HepG2 (cell line): ENCODE measurements around the gene LHX1. TPM values are rescaled to one million over a fixed set of nuclear protein-coding genes. Genes with fewer than 3 reads are reported as not detected.

Experiments
- ATAC-seq: fragments of 200-7000 bp; cut with Tn5 transposase; 3 replicates; pipeline ENCODE4 v1.9.1; 2020; ENCODE audit warnings: mild to moderate bottlenecking, moderate library complexity
- BruUV-seq: library from RNA; stranded (reverse); fragments of 400-500 nt; replicated peaks from 2 replicates; lab custom pipeline; 2021; lab: Mats Ljungman, UMichigan
- CTCF ChIA-PET: fragments of 300-600 bp; formaldehyde crosslinking; extraction: SDS; loops from one replicate; lab custom pipeline; 2021; ENCODE audit warnings: low total read pairs, inconsistent platforms, low intra/inter-chr PET ratio; lab: Yijun Ruan, JAX
- POLR2A ChIA-PET: fragments of 350-600 bp; sonication (Branson Sonifier 250); formaldehyde crosslinking; loops from one replicate; lab custom pipeline; 2020; ENCODE audit warnings: antibody characterized with exemption, inconsistent platforms; lab: Yijun Ruan, JAX
- DNase-seq: peaks from one replicate; pipeline ENCODE4 v3.0.0-alpha.2; 2015; ENCODE audit warnings: low spot score
- FAIRE-seq: peaks from 3 replicates; lab custom pipeline; 2011; peaks lifted over from hg19 to GRCh38; lab: Jason Lieb, UNC
- H2AFZ ChIP-seq: one replicate; pipeline ENCODE4 v1.6.1; 2011; ENCODE audit warnings: low read length, inconsistent platforms
- H3K27ac ChIP-seq: fragments of 300-600 bp; 3 replicates; pipeline ENCODE4 v1.8.0; 2011; ENCODE audit warnings: mixed run types, mild to moderate bottlenecking, mixed read lengths, low read length, inconsistent platforms; ENCODE audit not compliant: insufficient read depth; ENCODE audit errors: extremely low read length
- H3K27me3 ChIP-seq, 2 experiments: fragments of 200-600 bp in 1 of 2; 2 replicates in 1 of 2; 3 replicates in 1 of 2; pipeline versions ENCODE4 v1.6.0 to v1.8.0; 2011; ENCODE audit warnings: low read length in 2 of 2, mild to moderate bottlenecking in 2 of 2, moderate library complexity in 2 of 2, inconsistent platforms in 1 of 2; ENCODE audit not compliant: insufficient read depth in 2 of 2, control insufficient read depth in 1 of 2
- H3K36me3 ChIP-seq, 2 experiments: fragments of 200-600 bp in 1 of 2; replicated peaks in 1 of 2; 2 replicates in 1 of 2; 3 replicates in 1 of 2; pipeline versions ENCODE4 v1.5.1 to v1.8.0; 2011; ENCODE audit warnings: low read length in 2 of 2, inconsistent platforms in 1 of 2; ENCODE audit not compliant: insufficient read depth in 2 of 2, control insufficient read depth in 1 of 2
- H3K4me1 ChIP-seq: 2 replicates; pipeline ENCODE4 v1.5.1; 2012; ENCODE audit warnings: low read length, inconsistent platforms; ENCODE audit not compliant: insufficient read depth
- H3K4me2 ChIP-seq: 2 replicates; pipeline ENCODE4 v1.6.0; 2011; ENCODE audit warnings: low read depth, low read length, inconsistent platforms
- H3K4me3 ChIP-seq, 3 experiments: fragments of 200-600 bp in 1 of 3; sonication (generic), shearing (Covaris generic) in 1 of 3; replicated peaks in 1 of 3; 2 replicates each; pipeline ENCODE4 v1.5.1; 2011 to 2016; ENCODE audit warnings: low read length in 3 of 3, inconsistent platforms in 2 of 3, low read depth in 2 of 3, mild to moderate bottlenecking in 2 of 3, control low read depth in 1 of 3, mixed read lengths in 1 of 3; ENCODE audit not compliant: insufficient read depth in 1 of 3
- H3K79me2 ChIP-seq: one replicate; pipeline ENCODE4 v1.6.1; 2011; ENCODE audit warnings: low read length, inconsistent platforms; ENCODE audit not compliant: insufficient read depth
- H3K9ac ChIP-seq: 2 replicates; pipeline ENCODE4 v1.6.0; 2011; ENCODE audit warnings: mild to moderate bottlenecking, low read depth, low read length, inconsistent platforms; ENCODE audit not compliant: insufficient read depth
- H3K9me3 ChIP-seq: 2 replicates; pipeline ENCODE4 v1.5.1; 2012; ENCODE audit warnings: mild to moderate bottlenecking, low read length
- H4K20me1 ChIP-seq: 2 replicates; pipeline ENCODE4 v1.6.0; 2011; ENCODE audit warnings: inconsistent platforms, mild to moderate bottlenecking, low read length, moderate library complexity; ENCODE audit not compliant: insufficient read depth
- ARHGAP35 ChIP-seq: sonication (generic); formaldehyde crosslinking; IDR thresholded peaks from 2 replicates; pipeline ENCODE4 v1.9.0; 2022; ENCODE audit warnings: mild to moderate bottlenecking, inconsistent platforms, moderate library complexity, missing genetic modification reagents, borderline replicate concordance
- ATF6 ChIP-seq: sonication (generic); formaldehyde crosslinking; conservative IDR thresholded peaks from 2 replicates; pipeline ENCODE4 v1.4.0; 2020; ENCODE audit warnings: missing genetic modification reagents
- HMGXB4 ChIP-seq, 2 experiments: sonication (generic) in 1 of 2; formaldehyde crosslinking in 1 of 2; IDR thresholded peaks; 2 replicates each; pipeline versions ENCODE4 v1.4.0 to v1.6.1; 2018 to 2020; ENCODE audit warnings: missing genetic modification reagents in 2 of 2, borderline replicate concordance in 1 of 2, low read depth in 1 of 2, mild to moderate bottlenecking in 1 of 2, missing biosample characterization in 1 of 2
- MLXIP ChIP-seq: sonication (generic); formaldehyde crosslinking; IDR thresholded peaks from 2 replicates; pipeline ENCODE4 v1.9.0; 2021; ENCODE audit warnings: missing genetic modification reagents, borderline replicate concordance
- PHF5A ChIP-seq: IDR thresholded peaks from one replicate; pipeline ENCODE4 v1.6.1; 2018; ENCODE audit warnings: low read depth, missing genetic modification reagents; ENCODE audit not compliant: unreplicated experiment
- ZNF580 ChIP-seq: IDR thresholded peaks from 2 replicates; pipeline ENCODE4 v1.6.1; 2016; ENCODE audit warnings: low read depth, borderline replicate concordance
- WGBS: methylation state at CpG from one replicate; pipeline ENCODE4 v1.1.6; 2017; ENCODE audit warnings: low lambda C conversion rate; 5-methylcytosine and 5-hydroxymethylcytosine counted together
- in situ Hi-C: cut with HindIII; loops from 2 replicates; pipeline ENCODE4 v1.10.0; 2017; ENCODE audit warnings: low pct_unique_long_range_greater_than_20kb; ENCODE audit not compliant: extremely low pct_ligation_motif_present
- intact Hi-C: fragments of 100-400 bp; cut with micrococcal nuclease; formaldehyde crosslinking; loops from one replicate; pipeline ENCODE4 v1.10.0; 2022; ENCODE audit not compliant: unreplicated experiment
- polyA plus RNA-seq, 8 experiments: library from polyadenylated mRNA; depleted of rRNA in 3 of 8; stranded (reverse) in 7 of 8; unstranded in 1 of 8; fragments of >200 nt; fragmentation: Illumina TruSeq in 4 of 8; extraction: Trizol in 4 of 8; gene quantifications; 2 replicates each; pipeline versions ENCODE4 v1.2.1 to v1.2.3, GENCODE V29; 2011 to 2016; ENCODE audit warnings: low read depth in 4 of 8, missing spikeins in 1 of 8, mixed read lengths in 1 of 8; ENCODE audit not compliant: insufficient read depth in 1 of 8
- total RNA-seq, 5 experiments: library from RNA; depleted of rRNA; stranded (reverse); fragments of >200 nt; fragmentation: Illumina TruSeq; extraction: Trizol; gene quantifications; 2 replicates each; pipeline ENCODE4 v1.2.3, GENCODE V29; 2016; ENCODE audit warnings: low read depth in 1 of 5

The LHX1 gene
- total and polyA plus RNA-seq, 2 of the 13 experiments (the other 11 are each of a cell fraction or from before 2014, with no cell fraction given), result not detected

- no peak for TF ChIP-seq ATF6 (CRISPR knock-in tag)
- TF ChIP-seq MLXIP (CRISPR knock-in tag), result no peak
- no peak for TF ChIP-seq PHF5A (CRISPR knock-in tag)
Measured at GRCh38 chr17:36942019-36942599, 4.8 kb downstream of the LHX1 start (continued).

GRCh38 chr17:36942631-36943125 lies 5.4 kb downstream of the LHX1 start:
- H3K27me3 ChIP-seq, result peaks cover 17 to 77% of the 10 kb centered on the region in 2 experiments
- no peak overlapping the region for H3K4me2 ChIP-seq
- POLR2A ChIA-PET, result no interaction called here
- H3K36me3 ChIP-seq, result no peaks in the 10 kb centered on the region
- H3K4me3 ChIP-seq, result no peak overlapping the region
- peaks cover 19% of the 10 kb centered on the region for H3K4me1 ChIP-seq
- no peak for ATAC-seq
- CTCF ChIA-PET, result no interaction called here
- H2AFZ ChIP-seq, result no peak overlapping the region
- no peak for FAIRE-seq
- H3K9me3 ChIP-seq, result no peaks in the 10 kb centered on the region
- no peak overlapping the region for H3K9ac ChIP-seq
- 0 out of 2 replicates have a peak, but pooled peaks cover 5% of the 10 kb centered on the region for H4K20me1 ChIP-seq
- in situ Hi-C loops (no loop called here), intact Hi-C loops (no loop called here)
- no peak overlapping the region for H3K27ac ChIP-seq
- no TSS peak for BruUV-seq
- no peak for DNase-seq
- no peaks in the 10 kb centered on the region for H3K79me2 ChIP-seq
- WGBS, result 82% methylated on average over 53 of the region's 59 CpGs
- TF ChIP-seq ARHGAP35 (CRISPR knock-in tag) (no peak), ZNF580 (no peak), HMGXB4 (CRISPR knock-in tag; IDR thresholded peaks at IDR 0.05; ENCODE audit: borderline replicate concordance in 1 of 2, low read depth in 1 of 2) (no peak)
